NCI-H2196 treated with DMSO at 0.1 percent for 48 hours (cell line): Measurements from ENCODE around the gene CCR5.

Source experiments
- DNase-seq: peaks from one replicate; lab custom pipeline; 2025; ENCODE audit not compliant: unreplicated experiment; lab: John Stamatoyannopoulos, UW

Gene CCR5

GRCh38 chr3:46406788-46407611 is 36.3 kb downstream of the CCR5 start, which contains the start of the genes CCR5AS and CCRL2:
CCR5AS (minus strand) TSS chr3:46407066.
CCRL2 (plus strand) TSS chr3:46407259; CDS start chr3:46408080, 821 bp downstream.
- DNase-seq = no peak

GRCh38 chr3:46407970-46408369 is 37.2 kb downstream of the CCR5 start:
- DNase-seq = no peak

- no peak for DNase-seq
Measured at GRCh38 chr3:46408853-46409252, 38.1 kb downstream of the CCR5 start.

GRCh38 chr3:46409739-46410489 is 39.2 kb downstream of the CCR5 start:
- no peak for DNase-seq

- no peak for DNase-seq
Measured at GRCh38 chr3:46410669-46411068, 39.9 kb downstream of the CCR5 start.

- no peak for DNase-seq
Measured at GRCh38 chr3:46411271-46411670, 40.5 kb downstream of the CCR5 start.

- no peak for DNase-seq
Measured at GRCh38 chr3:46412786-46413298, 42.1 kb downstream of the CCR5 start.

GRCh38 chr3:46413951-46414350 is 43.2 kb downstream of the CCR5 start:
- DNase-seq = no peak

- DNase-seq = no peak
Measured at GRCh38 chr3:46414739-46415138, 44.0 kb downstream of the CCR5 start.

- DNase-seq = no peak
Measured at GRCh38 chr3:46416125-46416810, 45.5 kb downstream of the CCR5 start.

- no peak for DNase-seq
Measured at GRCh38 chr3:46416811-46417510, 46.2 kb downstream of the CCR5 start.

- no peak for DNase-seq
Measured at GRCh38 chr3:46417841-46418611, 47.3 kb downstream of the CCR5 start.

- DNase-seq = no peak
Measured at GRCh38 chr3:46419816-46420215, 49.1 kb downstream of the CCR5 start.

- DNase-seq = no peak
Measured at GRCh38 chr3:46420931-46421330, 50.2 kb downstream of the CCR5 start.

GRCh38 chr3:46422617-46423016 is 51.9 kb downstream of the CCR5 start:
- DNase-seq = no peak

- no peak for DNase-seq
Measured at GRCh38 chr3:46423588-46423987, 52.8 kb downstream of the CCR5 start.
